GM12878 (cell line): ENCODE data around the gene USH1C.

ENCODE experiments used
- NBN ChIP-seq: fragments of 450-650 bp; IDR thresholded peaks from 2 replicates; pipeline ENCODE4 v1.6.1; 2016
- POLR2AphosphoS5 ChIP-seq: IDR thresholded peaks from 2 replicates; pipeline ENCODE4 v1.6.1; 2011; ENCODE audit warnings: mild to moderate bottlenecking, low read length, inconsistent platforms
- TAF1 ChIP-seq: IDR thresholded peaks from 2 replicates; pipeline ENCODE4 v1.6.1; 2011; ENCODE audit warnings: mild to moderate bottlenecking, low read depth, low read length, borderline replicate concordance
- YY1 ChIP-seq: IDR thresholded peaks from 2 replicates; pipeline ENCODE4 v1.6.1; 2011; ENCODE audit warnings: low read depth, mild to moderate bottlenecking, low read length
- ZNF622 ChIP-seq: fragments of 450-650 bp; IDR thresholded peaks from 2 replicates; pipeline ENCODE4 v1.6.1; 2017; ENCODE audit warnings: mild to moderate bottlenecking, inconsistent platforms
- TF ChIP-seq, protein P1 (sequence below), 3 experiments: IDR thresholded peaks in 2 of 3; conservative IDR thresholded peaks in 1 of 3; 2 replicates each; pipeline ENCODE4 v1.5.1; 2011; ENCODE audit warnings: low read depth in 3 of 3, low read length in 3 of 3, mild to moderate bottlenecking in 3 of 3, control low read depth in 2 of 3, moderate library complexity in 2 of 3, inconsistent platforms in 1 of 3, mixed read lengths in 1 of 3; ENCODE audit not compliant: control insufficient read depth in 2 of 3, insufficient read depth in 1 of 3; ENCODE audit errors: extremely low read depth in 1 of 3
- TF ChIP-seq, protein P2 (sequence below): IDR thresholded peaks from 2 replicates; pipeline ENCODE4 v1.6.1; 2012; ENCODE audit warnings: low read depth, low read length, improper control_type of control experiment

DNA sequence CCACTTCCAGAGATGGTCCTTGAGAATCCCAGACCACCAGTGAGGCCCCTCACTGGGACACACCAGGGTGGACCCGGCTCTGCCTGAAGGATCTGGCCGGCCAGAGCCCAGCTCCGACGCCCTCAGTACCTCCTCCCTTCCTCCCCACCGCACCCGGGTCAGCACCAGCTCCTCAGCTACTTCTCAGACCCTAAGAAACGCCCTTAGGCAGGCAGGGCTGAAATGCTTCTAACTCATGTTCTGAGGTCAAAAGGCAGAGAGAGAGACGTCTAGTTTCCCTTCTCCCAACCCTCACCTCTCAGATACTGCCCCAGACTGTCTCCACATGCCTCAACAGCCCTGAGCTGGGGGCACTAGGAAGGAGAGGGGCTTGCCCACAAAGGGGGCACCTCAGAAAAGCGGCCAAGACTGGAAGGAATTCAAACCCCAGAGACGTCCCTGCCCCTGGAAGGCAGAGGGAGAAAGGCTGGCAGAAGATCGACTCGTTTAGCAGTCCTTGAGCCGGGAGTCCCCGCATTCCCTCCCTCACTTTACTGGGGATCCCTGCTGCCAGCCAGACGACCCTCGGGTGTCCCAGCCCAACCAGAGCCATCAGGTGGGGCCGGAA is 539 bp downstream of the USH1C start:
- TF ChIP-seq POLR2AphosphoS5: no peak
- no peak for TF ChIP-seq TAF1
- TF ChIP-seq, protein P1, sequence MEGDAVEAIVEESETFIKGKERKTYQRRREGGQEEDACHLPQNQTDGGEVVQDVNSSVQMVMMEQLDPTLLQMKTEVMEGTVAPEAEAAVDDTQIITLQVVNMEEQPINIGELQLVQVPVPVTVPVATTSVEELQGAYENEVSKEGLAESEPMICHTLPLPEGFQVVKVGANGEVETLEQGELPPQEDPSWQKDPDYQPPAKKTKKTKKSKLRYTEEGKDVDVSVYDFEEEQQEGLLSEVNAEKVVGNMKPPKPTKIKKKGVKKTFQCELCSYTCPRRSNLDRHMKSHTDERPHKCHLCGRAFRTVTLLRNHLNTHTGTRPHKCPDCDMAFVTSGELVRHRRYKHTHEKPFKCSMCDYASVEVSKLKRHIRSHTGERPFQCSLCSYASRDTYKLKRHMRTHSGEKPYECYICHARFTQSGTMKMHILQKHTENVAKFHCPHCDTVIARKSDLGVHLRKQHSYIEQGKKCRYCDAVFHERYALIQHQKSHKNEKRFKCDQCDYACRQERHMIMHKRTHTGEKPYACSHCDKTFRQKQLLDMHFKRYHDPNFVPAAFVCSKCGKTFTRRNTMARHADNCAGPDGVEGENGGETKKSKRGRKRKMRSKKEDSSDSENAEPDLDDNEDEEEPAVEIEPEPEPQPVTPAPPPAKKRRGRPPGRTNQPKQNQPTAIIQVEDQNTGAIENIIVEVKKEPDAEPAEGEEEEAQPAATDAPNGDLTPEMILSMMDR (IDR thresholded peaks at IDR 0.05 in 2 of 3, conservative IDR thresholded peaks at IDR 0.05 in 1 of 3; ENCODE audit: control insufficient read depth in 2 of 3, extremely low read depth in 1 of 3, insufficient read depth in 1 of 3, low read depth in 3 of 3, low read length in 3 of 3): no peak
- no peak for TF ChIP-seq YY1
- no peak for TF ChIP-seq ZNF622
- TF ChIP-seq, protein P2, sequence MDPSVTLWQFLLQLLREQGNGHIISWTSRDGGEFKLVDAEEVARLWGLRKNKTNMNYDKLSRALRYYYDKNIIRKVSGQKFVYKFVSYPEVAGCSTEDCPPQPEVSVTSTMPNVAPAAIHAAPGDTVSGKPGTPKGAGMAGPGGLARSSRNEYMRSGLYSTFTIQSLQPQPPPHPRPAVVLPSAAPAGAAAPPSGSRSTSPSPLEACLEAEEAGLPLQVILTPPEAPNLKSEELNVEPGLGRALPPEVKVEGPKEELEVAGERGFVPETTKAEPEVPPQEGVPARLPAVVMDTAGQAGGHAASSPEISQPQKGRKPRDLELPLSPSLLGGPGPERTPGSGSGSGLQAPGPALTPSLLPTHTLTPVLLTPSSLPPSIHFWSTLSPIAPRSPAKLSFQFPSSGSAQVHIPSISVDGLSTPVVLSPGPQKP: no peak
- TF ChIP-seq NBN: no peak
